ENCODE results near the gene CDS2. TPM values are rescaled to one million over a fixed set of nuclear protein-coding genes. Genes with fewer than 3 reads are reported as not detected.

Gene CDS2
- polyA plus RNA-seq, 2 of the 4 experiments (the other 2 are of a cell fraction) = 44.0 to 106 TPM

DNA sequence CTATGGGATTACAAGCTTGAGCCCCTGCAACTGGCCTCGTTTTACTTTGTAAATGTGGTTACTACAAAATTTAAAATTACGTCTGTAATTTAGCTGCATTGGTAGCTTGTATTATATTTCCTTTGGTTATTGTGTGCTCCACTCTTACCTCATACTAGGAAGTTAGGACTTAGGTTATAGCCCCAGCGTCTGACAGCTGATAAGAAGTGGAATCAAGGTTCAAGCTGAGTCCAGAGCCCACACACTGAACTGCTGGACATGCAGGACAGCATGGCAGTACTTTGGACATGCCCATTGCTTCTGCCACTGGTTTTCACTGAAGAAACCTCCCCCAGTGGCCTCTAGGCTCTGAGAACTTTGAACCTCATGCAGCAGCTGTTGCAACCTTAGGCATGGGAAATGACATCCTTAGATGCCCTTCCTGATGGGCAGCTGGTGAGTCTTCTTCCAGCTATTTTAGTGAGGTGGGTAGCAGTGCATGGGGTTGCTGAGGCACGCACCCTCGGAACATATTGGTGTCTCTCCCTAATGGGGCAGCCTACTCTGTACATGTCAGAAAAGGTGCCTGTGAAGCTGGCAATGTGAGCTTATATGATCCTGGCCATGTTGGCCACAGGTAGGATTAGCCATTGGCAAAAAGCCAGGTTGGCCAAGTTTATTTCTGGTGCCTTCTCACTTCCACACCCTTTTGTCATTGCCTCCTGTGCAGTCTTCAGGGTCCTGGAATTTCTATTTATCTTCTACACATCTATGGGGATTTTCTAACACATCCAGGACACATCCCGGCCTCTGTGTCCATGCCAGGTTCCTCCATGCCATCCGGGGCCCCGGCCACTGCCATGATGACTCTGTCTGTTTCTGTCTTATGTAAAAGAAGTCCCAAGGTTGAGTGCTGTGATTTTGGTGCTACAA is 85.3 kb downstream of the CDS2 start:
- POLR2A ChIA-PET = no interaction called here
- Histone ChIP-seq H3K4me1 (no peaks in the 10 kb centered on the region), H3K4me2 (no peak overlapping the region), H3K27ac (no peak overlapping the region), H3K4me3 (no peak overlapping the region), H3K9me3 (no peaks in the 10 kb centered on the region)
- TF ChIP-seq HOXA7 (CRISPR knock-in tag; IDR thresholded peaks at IDR 0.05) (no peak), RNF2 (IDR thresholded peaks at IDR 0.05; ENCODE audit: borderline replicate concordance, low read depth) (no peak), CBX8 (IDR thresholded peaks at IDR 0.05) (no peak), MAFK (IDR thresholded peaks at IDR 0.05; ENCODE audit: partially characterized antibody) (no peak), HES2 (IDR thresholded peaks at IDR 0.05) (no peak), KDM1A (IDR thresholded peaks at IDR 0.05; ENCODE audit: low read depth) (no peak), HDAC2 (IDR thresholded peaks at IDR 0.05) (no peak), TP53 (CRISPR knock-in tag; IDR thresholded peaks at IDR 0.05) (no peak), HOXB13 (CRISPR knock-in tag; IDR thresholded peaks at IDR 0.05; ENCODE audit: low read depth) (no peak)
- TF ChIP-seq, protein P1, sequence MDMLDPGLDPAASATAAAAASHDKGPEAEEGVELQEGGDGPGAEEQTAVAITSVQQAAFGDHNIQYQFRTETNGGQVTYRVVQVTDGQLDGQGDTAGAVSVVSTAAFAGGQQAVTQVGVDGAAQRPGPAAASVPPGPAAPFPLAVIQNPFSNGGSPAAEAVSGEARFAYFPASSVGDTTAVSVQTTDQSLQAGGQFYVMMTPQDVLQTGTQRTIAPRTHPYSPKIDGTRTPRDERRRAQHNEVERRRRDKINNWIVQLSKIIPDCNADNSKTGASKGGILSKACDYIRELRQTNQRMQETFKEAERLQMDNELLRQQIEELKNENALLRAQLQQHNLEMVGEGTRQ (IDR thresholded peaks at IDR 0.05) = no peak
- CTCF ChIA-PET = interaction anchor here (1.5 to 14.6 kb wide), 5 partner anchors 8 to 236 kb away, joined by 7 to 192 read pairs (median 35); partner anchors contain the start of gene CDS2
- no peak for DNase-seq (ENCODE audit: low read depth in 1 of 2, low spot score in 1 of 2)
- 87% methylated on average over 8 of the region's 8 CpGs for WGBS (ENCODE audit: missing lambda C conversion rate)
- no peak for ATAC-seq
- FAIRE-seq = no peak

DNA sequence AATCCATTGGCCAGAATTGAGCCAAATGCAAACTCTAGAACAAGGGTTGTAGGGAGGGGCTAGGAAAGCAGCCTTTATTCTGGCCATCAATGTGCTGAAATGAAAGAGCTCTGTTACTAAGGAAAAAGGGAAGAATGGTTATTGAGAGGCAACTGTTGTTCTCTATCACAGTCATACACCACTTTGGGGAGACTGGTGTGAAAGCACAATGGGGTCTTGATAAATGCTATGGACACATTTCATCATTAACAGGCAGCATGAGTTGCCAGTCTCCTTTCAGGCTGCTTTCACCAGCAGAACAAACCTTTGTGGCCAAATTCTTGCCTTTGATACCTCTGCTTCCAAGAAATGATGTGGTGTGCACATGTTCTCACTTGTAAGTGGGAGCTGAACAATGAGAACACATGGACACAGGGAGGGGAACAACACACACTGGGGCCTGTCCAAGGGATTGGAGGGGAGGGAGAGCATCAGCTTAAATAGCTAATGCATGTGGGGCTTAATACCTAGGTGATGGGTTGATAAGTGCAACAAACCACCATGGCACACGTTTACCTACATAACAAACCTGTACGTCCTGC is 86.2 kb downstream of the CDS2 start:
- Histone ChIP-seq H3K4me2 (no peak overlapping the region), H3K27ac (no peak overlapping the region), H3K4me3 (no peak overlapping the region), H3K9me3 (no peaks in the 10 kb centered on the region), H3K4me1 (no peaks in the 10 kb centered on the region)
- ChIA-PET CTCF (interaction anchor here (0.6 to 14.6 kb wide), 7 partner anchors 9 to 415 kb away, joined by 3 to 192 read pairs (median 5); partner anchors contain the start of gene CDS2), POLR2A (no interaction called here)
- FAIRE-seq (no peak), DNase-seq (ENCODE audit: low read depth in 1 of 2, low spot score in 1 of 2) (no peak), ATAC-seq (no peak)
- WGBS (ENCODE audit: missing lambda C conversion rate) = 94% methylated on average over 2 of the region's 2 CpGs
- TF ChIP-seq ZC3H11A (IDR thresholded peaks at IDR 0.05) (no peak), CBX2 (IDR thresholded peaks at IDR 0.05; ENCODE audit: borderline replicate concordance, low read depth) (no peak), BCL3 (IDR thresholded peaks at IDR 0.05) (no peak), CBX8 (IDR thresholded peaks at IDR 0.05) (no peak), EHF (CRISPR knock-in tag; IDR thresholded peaks at IDR 0.05) (no peak), E2F6 (IDR thresholded peaks at IDR 0.05; ENCODE audit: borderline replicate concordance, low read depth) (no peak), POLR2A (IDR thresholded peaks at IDR 0.05; ENCODE audit: low read length) (no peak), HOXB13 (CRISPR knock-in tag; IDR thresholded peaks at IDR 0.05; ENCODE audit: low read depth) (no peak), KDM5A (IDR thresholded peaks at IDR 0.05) (no peak), ZFP36 (IDR thresholded peaks at IDR 0.05; ENCODE audit: borderline replicate concordance, partially characterized antibody) (no peak), TP53 (CRISPR knock-in tag; IDR thresholded peaks at IDR 0.05) (no peak), FOSL2 (IDR thresholded peaks at IDR 0.05) (no peak), FOSL2 (CRISPR knock-in tag; IDR thresholded peaks at IDR 0.05) (no peak), JUNB (IDR thresholded peaks at IDR 0.05) (no peak), MYC (IDR thresholded peaks at IDR 0.05; ENCODE audit: borderline replicate concordance, low read length) (no peak), FOSB (CRISPR knock-in tag; IDR thresholded peaks at IDR 0.05) (no peak), HDAC2 (IDR thresholded peaks at IDR 0.05) (no peak)
- TF ChIP-seq, protein P1 (IDR thresholded peaks at IDR 0.05) = no peak
- TF ChIP-seq, protein P2, sequence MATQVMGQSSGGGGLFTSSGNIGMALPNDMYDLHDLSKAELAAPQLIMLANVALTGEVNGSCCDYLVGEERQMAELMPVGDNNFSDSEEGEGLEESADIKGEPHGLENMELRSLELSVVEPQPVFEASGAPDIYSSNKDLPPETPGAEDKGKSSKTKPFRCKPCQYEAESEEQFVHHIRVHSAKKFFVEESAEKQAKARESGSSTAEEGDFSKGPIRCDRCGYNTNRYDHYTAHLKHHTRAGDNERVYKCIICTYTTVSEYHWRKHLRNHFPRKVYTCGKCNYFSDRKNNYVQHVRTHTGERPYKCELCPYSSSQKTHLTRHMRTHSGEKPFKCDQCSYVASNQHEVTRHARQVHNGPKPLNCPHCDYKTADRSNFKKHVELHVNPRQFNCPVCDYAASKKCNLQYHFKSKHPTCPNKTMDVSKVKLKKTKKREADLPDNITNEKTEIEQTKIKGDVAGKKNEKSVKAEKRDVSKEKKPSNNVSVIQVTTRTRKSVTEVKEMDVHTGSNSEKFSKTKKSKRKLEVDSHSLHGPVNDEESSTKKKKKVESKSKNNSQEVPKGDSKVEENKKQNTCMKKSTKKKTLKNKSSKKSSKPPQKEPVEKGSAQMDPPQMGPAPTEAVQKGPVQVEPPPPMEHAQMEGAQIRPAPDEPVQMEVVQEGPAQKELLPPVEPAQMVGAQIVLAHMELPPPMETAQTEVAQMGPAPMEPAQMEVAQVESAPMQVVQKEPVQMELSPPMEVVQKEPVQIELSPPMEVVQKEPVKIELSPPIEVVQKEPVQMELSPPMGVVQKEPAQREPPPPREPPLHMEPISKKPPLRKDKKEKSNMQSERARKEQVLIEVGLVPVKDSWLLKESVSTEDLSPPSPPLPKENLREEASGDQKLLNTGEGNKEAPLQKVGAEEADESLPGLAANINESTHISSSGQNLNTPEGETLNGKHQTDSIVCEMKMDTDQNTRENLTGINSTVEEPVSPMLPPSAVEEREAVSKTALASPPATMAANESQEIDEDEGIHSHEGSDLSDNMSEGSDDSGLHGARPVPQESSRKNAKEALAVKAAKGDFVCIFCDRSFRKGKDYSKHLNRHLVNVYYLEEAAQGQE (IDR thresholded peaks at IDR 0.05) = no peak
